Fibroblast of the aortic adventitia (primary cell): Measurements from ENCODE around the gene BCAS3. TPM values are rescaled to one million over a fixed set of nuclear protein-coding genes. Genes with fewer than 3 reads are reported as not detected.

Source experiments
- DNase-seq: peaks from one replicate; pipeline ENCODE4 v3.0.0-alpha.2; 2010; ENCODE audit warnings: low read depth
- H3K4me3 ChIP-seq: 2 replicates; pipeline ENCODE4 v1.5.1; 2011; ENCODE audit warnings: low read depth, mild to moderate bottlenecking, control low read depth, low read length, moderate library complexity
- total RNA-seq: library from RNA; depleted of rRNA; stranded (reverse); fragments of >200 nt; gene quantifications from 2 replicates; pipeline ENCODE4 v1.2.3, GENCODE V29; 2012; ENCODE audit warnings: low replicate concordance
- TF ChIP-seq, protein P1 (sequence below): IDR thresholded peaks from 2 replicates; pipeline ENCODE4 v1.5.1; 2011; ENCODE audit warnings: mild to moderate bottlenecking, low read length, control low read depth, inconsistent platforms; ENCODE audit not compliant: insufficient read depth

Gene BCAS3
- total RNA-seq, 1 donor = 29.6 TPM

DNA sequence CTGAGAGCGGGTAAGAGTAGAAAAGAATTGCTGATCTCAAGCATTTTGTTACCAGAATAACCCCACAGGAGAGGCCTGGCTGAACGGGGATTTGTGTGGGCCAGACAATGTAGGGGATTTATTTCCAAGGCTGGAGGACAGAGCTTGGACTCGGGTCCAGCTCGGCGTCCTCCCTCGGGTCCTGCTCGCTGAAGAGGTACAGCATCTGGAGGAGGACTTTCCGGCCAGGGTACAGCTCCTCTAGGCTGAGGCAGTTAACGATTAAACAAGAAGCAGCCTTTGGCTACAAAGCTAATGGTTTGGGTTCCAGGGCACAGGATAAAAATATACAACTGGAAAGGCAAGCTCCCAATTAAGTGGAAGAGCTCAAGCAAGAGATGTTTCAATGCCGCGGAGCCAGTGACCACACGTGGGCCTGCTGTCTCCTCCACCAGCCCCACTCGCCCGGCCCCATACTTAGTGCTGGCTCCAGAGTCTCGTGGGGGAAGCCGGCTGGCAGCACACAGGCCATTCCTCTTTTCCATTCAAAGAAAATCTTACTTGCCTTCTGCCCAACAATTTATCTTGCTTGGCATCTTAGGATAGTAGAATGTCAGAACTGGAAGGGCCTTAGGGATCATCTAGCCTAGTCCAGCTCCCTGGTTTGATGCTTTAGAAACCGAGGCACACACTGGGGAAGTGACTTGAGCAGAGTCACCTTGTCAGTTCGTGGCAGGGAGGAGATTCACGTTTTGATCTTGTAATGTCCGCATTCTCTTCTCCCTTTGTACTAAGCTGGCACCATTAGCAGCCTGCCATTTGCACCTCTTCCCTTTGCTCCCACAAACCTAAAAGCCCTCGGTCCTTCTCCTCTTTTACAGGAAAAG is 636.0 kb downstream of the BCAS3 start:
- TF ChIP-seq, protein P1, sequence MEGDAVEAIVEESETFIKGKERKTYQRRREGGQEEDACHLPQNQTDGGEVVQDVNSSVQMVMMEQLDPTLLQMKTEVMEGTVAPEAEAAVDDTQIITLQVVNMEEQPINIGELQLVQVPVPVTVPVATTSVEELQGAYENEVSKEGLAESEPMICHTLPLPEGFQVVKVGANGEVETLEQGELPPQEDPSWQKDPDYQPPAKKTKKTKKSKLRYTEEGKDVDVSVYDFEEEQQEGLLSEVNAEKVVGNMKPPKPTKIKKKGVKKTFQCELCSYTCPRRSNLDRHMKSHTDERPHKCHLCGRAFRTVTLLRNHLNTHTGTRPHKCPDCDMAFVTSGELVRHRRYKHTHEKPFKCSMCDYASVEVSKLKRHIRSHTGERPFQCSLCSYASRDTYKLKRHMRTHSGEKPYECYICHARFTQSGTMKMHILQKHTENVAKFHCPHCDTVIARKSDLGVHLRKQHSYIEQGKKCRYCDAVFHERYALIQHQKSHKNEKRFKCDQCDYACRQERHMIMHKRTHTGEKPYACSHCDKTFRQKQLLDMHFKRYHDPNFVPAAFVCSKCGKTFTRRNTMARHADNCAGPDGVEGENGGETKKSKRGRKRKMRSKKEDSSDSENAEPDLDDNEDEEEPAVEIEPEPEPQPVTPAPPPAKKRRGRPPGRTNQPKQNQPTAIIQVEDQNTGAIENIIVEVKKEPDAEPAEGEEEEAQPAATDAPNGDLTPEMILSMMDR = no peak
- DNase-seq = no peak
- H3K4me3 ChIP-seq = no peak overlapping the region

DNA sequence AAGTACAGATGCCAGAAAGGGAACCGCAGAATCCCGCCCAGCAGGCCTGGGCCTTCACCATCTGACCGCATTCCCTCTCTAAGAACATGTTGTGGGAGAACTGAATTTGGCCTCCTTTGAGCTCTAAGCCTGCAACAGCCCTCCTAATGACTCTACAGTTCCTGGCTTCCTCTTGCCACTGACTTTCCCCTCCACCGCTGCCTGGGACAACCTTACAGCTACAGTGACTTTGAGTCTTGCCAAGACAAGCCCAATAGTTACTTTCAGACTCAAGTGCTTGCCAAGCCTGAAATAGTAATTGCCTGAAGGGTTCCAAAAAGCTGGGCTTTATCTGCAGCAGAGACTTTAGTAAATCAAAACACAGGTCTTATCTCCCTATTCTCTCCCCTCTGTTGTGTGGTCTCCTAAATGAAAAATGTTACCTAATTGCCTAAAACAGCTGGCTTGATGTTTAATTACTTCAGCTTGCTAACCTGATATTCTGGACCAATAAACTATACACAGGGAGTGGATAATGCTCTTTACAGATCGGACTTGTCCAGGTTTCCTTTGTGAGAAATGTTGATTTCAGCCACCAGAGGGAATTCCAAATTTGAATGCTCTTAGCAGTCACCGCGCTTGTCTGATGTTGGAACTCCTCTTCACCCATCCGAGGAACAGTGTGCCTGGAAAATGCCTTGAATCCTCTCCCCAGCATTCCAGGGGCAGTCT is 636.9 kb downstream of the BCAS3 start:
- TF ChIP-seq, protein P1 = peak; percentile 50
- no peak overlapping the region for H3K4me3 ChIP-seq
- DNase-seq = peak; percentile 95

DNA sequence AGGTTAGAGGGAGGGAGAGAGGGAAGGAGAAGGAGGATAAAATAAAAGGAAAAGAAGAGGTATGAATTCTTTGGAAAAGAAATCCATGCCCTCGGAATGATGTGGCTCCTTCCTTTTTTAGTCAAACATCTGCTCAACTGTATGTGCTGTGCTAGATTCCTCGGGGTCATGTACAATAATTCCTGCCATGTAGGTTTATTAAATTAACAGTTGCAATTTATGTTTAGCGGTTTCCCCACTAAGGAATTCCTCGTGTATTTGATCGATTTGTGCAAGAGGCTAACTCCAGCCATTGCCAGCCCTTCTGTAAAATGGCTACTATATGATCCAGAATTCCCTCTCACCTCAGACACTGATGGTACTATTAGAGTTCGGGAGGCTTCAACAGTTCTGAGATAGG is 639.0 kb downstream of the BCAS3 start:
- TF ChIP-seq, protein P1 = no peak
- no peak overlapping the region for H3K4me3 ChIP-seq
- DNase-seq = no peak

DNA sequence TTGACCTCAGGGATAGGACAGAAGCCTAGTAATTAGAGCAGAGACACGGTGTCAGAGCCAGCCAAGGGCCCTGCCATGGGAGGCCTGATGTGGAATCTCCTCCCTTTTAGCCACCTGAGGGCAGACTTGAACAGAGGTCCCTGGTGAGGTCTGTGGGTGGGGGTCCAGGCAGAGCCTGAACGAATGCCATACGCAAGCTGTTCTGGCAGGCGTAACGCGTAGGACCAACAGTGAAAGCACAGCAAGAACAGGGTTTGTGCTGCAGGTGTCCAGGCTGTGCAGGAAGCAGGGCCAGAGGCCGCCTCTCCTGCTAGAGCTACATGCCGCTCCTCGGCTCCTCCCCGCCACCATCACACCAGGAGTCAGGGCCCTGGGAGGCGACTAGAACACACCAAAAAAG is 640.1 kb downstream of the BCAS3 start:
- TF ChIP-seq, protein P1 = no peak
- no peak overlapping the region for H3K4me3 ChIP-seq
- no peak for DNase-seq

DNA sequence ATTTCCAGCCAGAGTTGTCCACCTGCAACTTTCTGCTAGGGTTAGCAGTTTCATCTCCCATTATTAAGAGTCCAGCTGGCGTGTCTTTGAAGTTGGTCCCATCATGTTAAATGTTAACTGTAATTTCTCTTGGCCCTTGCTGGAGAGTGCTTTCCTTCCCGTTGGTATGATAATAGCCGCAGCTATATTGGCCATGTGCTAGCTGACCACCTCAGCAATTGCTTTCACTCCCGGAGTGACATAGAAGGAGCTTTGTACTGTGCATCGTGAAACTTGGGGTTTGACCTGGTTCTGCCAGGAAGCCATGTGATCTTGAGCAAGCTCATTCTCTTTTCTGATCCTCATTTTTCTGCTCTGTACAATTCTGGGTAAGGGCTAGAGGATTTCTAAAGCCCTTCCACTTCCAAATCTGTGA is 641.0 kb downstream of the BCAS3 start:
- TF ChIP-seq, protein P1 = no peak
- no peak for DNase-seq
- H3K4me3 ChIP-seq = no peak overlapping the region

DNA sequence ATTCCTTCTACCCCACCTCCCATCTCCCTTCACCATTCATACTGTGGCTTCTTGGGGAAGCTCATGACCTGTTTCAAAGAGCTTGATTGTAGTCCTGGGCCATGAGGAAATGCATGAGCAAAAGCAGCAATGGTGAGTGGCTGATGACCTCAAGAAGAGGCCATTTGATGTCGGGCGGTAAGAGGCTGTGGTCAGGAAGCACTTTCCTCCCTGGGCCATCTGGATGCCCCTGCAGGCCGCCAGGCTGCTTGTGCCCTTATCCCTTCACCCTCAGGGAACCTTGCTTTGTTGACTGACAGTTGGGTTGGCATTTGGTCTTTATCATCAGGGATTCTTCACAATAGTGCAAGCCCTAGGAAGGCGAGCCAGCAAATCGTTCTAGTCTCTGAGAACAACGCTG is 643.7 kb downstream of the BCAS3 start:
- TF ChIP-seq, protein P1 = no peak
- no peak for DNase-seq
- no peak overlapping the region for H3K4me3 ChIP-seq
